Loucy (cell line): ENCODE measurements around the gene IPPK.
"Not testable (repeated sequence)": the region's sequence is repeated elsewhere in the genome, so short reads cannot be mapped to it uniquely, and the experiment has no call there.

Experiments used
- CTCF ChIP-seq: fragments of 200-600 bp; sonication (generic); conservative IDR thresholded peaks from 2 replicates; pipeline ENCODE4 v1.5.1; 2014; ENCODE audit warnings: mild to moderate bottlenecking, antibody characterized with exemption, low read length
- EZH2phosphoT487 ChIP-seq: fragments of 200-600 bp; IDR thresholded peaks from 2 replicates; pipeline ENCODE4 v1.6.1; 2018; ENCODE audit warnings: antibody characterized with exemption, mild to moderate bottlenecking, moderate library complexity, borderline replicate concordance

GRCh38 chr9:92623936-92624335, 46.0 kb downstream of the IPPK start:
- not testable (repeated sequence) for TF ChIP-seq CTCF, EZH2phosphoT487
